Prostate gland (tissue), 2 donors: ENCODE results near the gene ZNF324B. TPM values are rescaled to one million over a fixed set of nuclear protein-coding genes. Genes with fewer than 3 reads are reported as not detected.
A peak's percentile ranks its signal among the peaks of the same experiment; 100 is the strongest.
"Not testable (repeated sequence)": the region's sequence is repeated elsewhere in the genome, so short reads cannot be mapped to it uniquely, and the experiment has no call there.

ENCODE experiments used
- DNase-seq: peaks from one replicate; pipeline ENCODE4 v3.0.0-alpha.2; 2019; ENCODE audit warnings: low spot score
- H3K27ac ChIP-seq, 2 donors: fragments of 200-600 bp; sonication (generic); 2 replicates each; pipeline ENCODE4 v1.5.1; 2017 to 2019
- H3K27me3 ChIP-seq: fragments of 200-600 bp; sonication (generic); replicated peaks from 2 replicates; pipeline ENCODE4 v1.5.1; 2019; ENCODE audit not compliant: insufficient read depth
- H3K36me3 ChIP-seq, 2 donors: fragments of 200-600 bp; sonication (generic); 1 replicate in 1 of 2; 2 replicates in 1 of 2; pipeline versions ENCODE4 v1.5.1 to v1.8.1; 2017 to 2019
- H3K4me1 ChIP-seq: fragments of 200-600 bp; sonication (generic); replicated peaks from 2 replicates; pipeline ENCODE4 v1.5.1; 2019
- H3K4me3 ChIP-seq, 2 donors: fragments of 200-600 bp; sonication (generic); 2 replicates each; pipeline ENCODE4 v1.5.1; 2017 to 2019
- H3K9me3 ChIP-seq: fragments of 200-600 bp; sonication (generic); 2 replicates; pipeline ENCODE4 v1.5.1; 2017
- CTCF ChIP-seq, 4 experiments: fragments of 200-600 bp in 2 of 4; fragments of 450-650 bp in 2 of 4; sonication (generic) in 2 of 4; IDR thresholded peaks; 1 replicate in 3 of 4; 2 replicates in 1 of 4; pipeline ENCODE4 v1.5.1; 2016 to 2019; ENCODE audit warnings: antibody characterized with exemption in 4 of 4, mild to moderate bottlenecking in 2 of 4, moderate library complexity in 2 of 4
- POLR2A ChIP-seq: fragments of 450-650 bp; IDR thresholded peaks from one replicate; pipeline ENCODE4 v1.6.1; 2016; ENCODE audit warnings: antibody characterized with exemption, mild to moderate bottlenecking
- POLR2AphosphoS5 ChIP-seq: sonication (generic); formaldehyde crosslinking; IDR thresholded peaks from one replicate; pipeline ENCODE4 v1.6.1; 2017; ENCODE audit warnings: antibody characterized with exemption
- WGBS: methylation state at CpG from one replicate; pipeline ENCODE4 v1.1.5; 2018; 5-methylcytosine and 5-hydroxymethylcytosine counted together
- intact Hi-C: fragments of 100-400 bp; cut with DNase I; formaldehyde crosslinking; loops from one replicate; pipeline ENCODE4 v1.14.2; 2022
- total RNA-seq, 2 donors: library from RNA; depleted of rRNA; stranded (reverse); fragments of >200 nt; gene quantifications; one replicate each; pipeline ENCODE4 v1.1.0, GENCODE V29; 2016

Gene ZNF324B
- total RNA-seq, result 10 to 100 TPM; 10.8 to 16.4 TPM

- TF ChIP-seq POLR2AphosphoS5 (peak; percentile 96), CTCF (IDR thresholded peaks at IDR 0.05) (peak in 1 of 4 experiments; percentile 8), POLR2A (peak; percentile 29)
- intact Hi-C loops, result no loop called here
- H3K27ac ChIP-seq, result peak within 1 kb of the TSS; percentile 66 to 74
Measured at GRCh38 chr19:58451358-58452101, at the start of gene ZNF324B. ZNF324B (plus strand) TSS chr19:58451622; CDS start chr19:58453702, 2,080 bp downstream.

GRCh38 chr19:58401840-58402421 lies 49.5 kb upstream of the ZNF324B start:
- TF ChIP-seq POLR2A, result no peak
- TF ChIP-seq POLR2AphosphoS5, result no peak
- intact Hi-C loops, result no loop called here
- H3K27ac ChIP-seq, result peak overlapping the region; percentile 61 to 78
- WGBS, result 23% methylated on average over 23 of the region's 23 CpGs
- no peak for DNase-seq
- no peaks in the 10 kb centered on the region for H3K4me1 ChIP-seq
- H3K9me3 ChIP-seq, result no peaks in the 10 kb centered on the region
- H3K4me3 ChIP-seq, result peak overlapping the region; percentile 37 to 61
- H3K36me3 ChIP-seq, result no peaks in the 10 kb centered on the region
- no peaks in the 10 kb centered on the region for H3K27me3 ChIP-seq

More at GRCh38 chr19:58451358-58452101, at the start of gene ZNF324B:
- under 1% methylated on average over 68 of the region's 79 CpGs for WGBS
- H3K4me1 ChIP-seq, result no peaks in the 10 kb centered on the region
- no peaks in the 10 kb centered on the region for H3K9me3 ChIP-seq
- no peaks in the 10 kb centered on the region for H3K36me3 ChIP-seq
- no peaks in the 10 kb centered on the region for H3K27me3 ChIP-seq
- H3K4me3 ChIP-seq, result peak within 1 kb of the TSS; percentile 87 to 91
- DNase-seq, result peak; percentile 96

- H3K36me3 ChIP-seq, H3K4me3 ChIP-seq, H3K4me1 ChIP-seq, DNase-seq, H3K27ac ChIP-seq, intact Hi-C loops, H3K9me3 ChIP-seq, H3K27me3 ChIP-seq: not testable (repeated sequence)
- WGBS, result 69% methylated on average over 5 of the region's 5 CpGs
Measured at GRCh38 chr19:58403920-58404478, 47.4 kb upstream of the ZNF324B start.

DNA sequence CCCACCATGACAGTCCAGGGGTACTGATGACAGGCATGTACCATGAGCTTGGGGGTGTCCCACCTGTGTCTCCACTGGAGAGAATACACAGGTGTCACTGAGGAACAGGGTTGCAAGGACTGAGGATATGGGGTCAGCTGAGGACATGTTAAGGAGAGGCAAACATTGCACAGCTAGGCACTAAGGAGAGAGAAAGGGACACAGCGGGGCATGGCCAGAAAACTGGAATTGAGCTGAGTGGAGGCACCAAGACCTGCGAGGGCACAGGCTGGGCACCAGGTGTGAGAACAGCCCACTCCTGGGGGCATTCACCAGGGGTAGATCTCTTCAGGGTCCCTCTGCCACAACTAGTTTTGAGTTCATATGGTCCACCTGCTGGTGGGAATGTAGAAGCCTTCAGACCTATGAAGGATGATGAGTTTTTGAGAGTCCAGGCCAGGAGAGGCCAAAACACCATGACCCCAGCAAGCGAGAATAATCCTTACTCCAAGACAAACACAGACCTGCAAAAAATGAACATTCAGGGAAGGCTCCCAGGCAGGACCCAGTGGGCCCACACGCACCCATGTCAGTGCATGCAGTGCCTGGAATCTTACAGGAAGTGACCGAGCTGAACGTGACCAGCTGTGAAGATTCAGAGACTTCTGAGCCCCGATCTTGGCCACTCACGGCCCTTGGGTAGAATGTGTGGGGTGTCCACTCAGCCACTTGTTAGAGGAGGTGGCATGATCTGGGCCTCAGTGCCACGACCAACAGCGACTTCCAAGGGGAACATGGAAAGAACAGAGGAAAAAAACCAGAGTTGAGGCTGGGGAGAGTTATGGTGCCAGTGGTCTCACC lies 44.4 kb upstream of the ZNF324B start:
- Histone ChIP-seq H3K9me3 (no peaks in the 10 kb centered on the region), H3K27ac (peak overlapping the region; percentile 82 to 84), H3K36me3 (no peaks in the 10 kb centered on the region), H3K4me3 (peak overlapping the region in 1 of 2 donors; percentile 93), H3K27me3 (no peaks in the 10 kb centered on the region), H3K4me1 (peaks cover 7% of the 10 kb centered on the region)
- DNase-seq, result no peak
- intact Hi-C loops, result no loop called here
- TF ChIP-seq CTCF (IDR thresholded peaks at IDR 0.05) (peak in 2 of 4 experiments; percentile 9 to 30), POLR2A (no peak)
- 53% methylated on average over 10 of the region's 10 CpGs for WGBS

GRCh38 chr19:58407658-58408151 lies 43.7 kb upstream of the ZNF324B start:
- H3K9me3 ChIP-seq, result no peaks in the 10 kb centered on the region
- peaks cover 7% of the 10 kb centered on the region for H3K4me1 ChIP-seq
- DNase-seq, result no peak
- H3K27me3 ChIP-seq, result no peaks in the 10 kb centered on the region
- no peaks in the 10 kb centered on the region for H3K36me3 ChIP-seq
- 15% methylated on average over 22 of the region's 22 CpGs for WGBS
- intact Hi-C loops, result loop anchor here (2.0 kb wide), 1 partner anchor 33 kb away; the partner anchor contains the start of gene ZNF132
- peak overlapping the region; percentile 82 to 84 for H3K27ac ChIP-seq
- H3K4me3 ChIP-seq, result peak overlapping the region; percentile 93 to 98
- TF ChIP-seq POLR2A (no peak), CTCF (IDR thresholded peaks at IDR 0.05) (no peak), POLR2AphosphoS5 (no peak)
